Lower leg skin (tissue), 3 donors: Measurements from ENCODE around the gene EML1.

Source experiments
- CTCF ChIP-seq, 3 donors: fragments of 450-650 bp; IDR thresholded peaks; one replicate each; pipeline ENCODE4 v1.5.1; 2016; ENCODE audit warnings: antibody characterized with exemption in 3 of 3, mild to moderate bottlenecking in 3 of 3, moderate library complexity in 2 of 3
- POLR2A ChIP-seq, 2 donors: fragments of 450-650 bp; IDR thresholded peaks; one replicate each; pipeline ENCODE4 v1.6.1; 2016 to 2017; ENCODE audit warnings: antibody characterized with exemption in 2 of 2, mild to moderate bottlenecking in 1 of 2, moderate library complexity in 1 of 2

- TF ChIP-seq CTCF (IDR thresholded peaks at IDR 0.05) (no peak), POLR2A (IDR thresholded peaks at IDR 0.05) (no peak)
Measured at GRCh38 chr14:99964979-99965378, 171.8 kb downstream of the EML1 start.
